Keratinocyte (primary cell): Measurements from ENCODE around the gene CCDC116. TPM values are rescaled to one million over a fixed set of nuclear protein-coding genes. Genes with fewer than 3 reads are reported as not detected.

Source experiments
- DNase-seq: peaks from one replicate; pipeline ENCODE4 v3.0.0-alpha.2; 2011; ENCODE audit warnings: low read depth, missing footprints, low spot score
- FAIRE-seq: peaks from 2 replicates; lab custom pipeline; 2011; peaks lifted over from hg19 to GRCh38; lab: Jason Lieb, UNC
- H2AFZ ChIP-seq: 2 replicates; pipeline ENCODE4 v1.6.0; 2012; ENCODE audit warnings: low read length, control low read depth, inconsistent platforms; ENCODE audit not compliant: control insufficient read depth
- H3K27ac ChIP-seq: 2 replicates; pipeline ENCODE4 v1.5.1; 2011; ENCODE audit warnings: low read length; ENCODE audit not compliant: control insufficient read depth, insufficient read depth
- H3K27me3 ChIP-seq: 3 replicates; pipeline ENCODE4 v1.6.0; 2011; ENCODE audit warnings: low read length; ENCODE audit not compliant: control insufficient read depth, insufficient read depth; ENCODE audit errors: extremely low read depth
- H3K36me3 ChIP-seq, 2 experiments: 2 replicates in 1 of 2; 3 replicates in 1 of 2; pipeline ENCODE4 v1.5.1; 2011; ENCODE audit warnings: low read length in 2 of 2, mild to moderate bottlenecking in 1 of 2; ENCODE audit not compliant: control insufficient read depth in 2 of 2, insufficient read depth in 2 of 2; ENCODE audit errors: extremely low read depth in 1 of 2
- H3K4me1 ChIP-seq: 3 replicates; pipeline ENCODE4 v1.5.1; 2011; ENCODE audit warnings: low read length; ENCODE audit not compliant: control insufficient read depth, insufficient read depth; ENCODE audit errors: extremely low read depth
- H3K4me2 ChIP-seq: 3 replicates; pipeline ENCODE4 v1.6.0; 2011; ENCODE audit warnings: low read depth, low read length; ENCODE audit not compliant: control insufficient read depth, insufficient read depth; ENCODE audit errors: extremely low read depth
- H3K4me3 ChIP-seq, 3 experiments: fragments of 200-600 bp in 1 of 3; sonication (generic) in 1 of 3; 2 replicates in 2 of 3; 3 replicates in 1 of 3; pipeline ENCODE4 v1.5.1; 2011 to 2016; ENCODE audit warnings: low read length in 3 of 3, mild to moderate bottlenecking in 3 of 3, control low read depth in 2 of 3, inconsistent platforms in 1 of 3, low read depth in 1 of 3, mixed read lengths in 1 of 3, mixed run types in 1 of 3, moderate library complexity in 1 of 3; ENCODE audit not compliant: control insufficient read depth in 2 of 3, insufficient read depth in 2 of 3; ENCODE audit errors: extremely low read depth in 1 of 3
- H3K79me2 ChIP-seq: 2 replicates; pipeline ENCODE4 v1.6.0; 2012; ENCODE audit warnings: low read length; ENCODE audit not compliant: control insufficient read depth, insufficient read depth
- H3K9ac ChIP-seq: 3 replicates; pipeline ENCODE4 v1.6.0; 2011; ENCODE audit warnings: low read length; ENCODE audit not compliant: control insufficient read depth, insufficient read depth; ENCODE audit errors: extremely low read depth
- H3K9me1 ChIP-seq: 3 replicates; pipeline ENCODE4 v1.6.0; 2011; ENCODE audit warnings: low read length; ENCODE audit not compliant: control insufficient read depth, insufficient read depth; ENCODE audit errors: extremely low read depth
- H3K9me3 ChIP-seq: 2 replicates; pipeline ENCODE4 v1.5.1; 2012; ENCODE audit warnings: low read depth, low read length; ENCODE audit not compliant: control insufficient read depth
- H4K20me1 ChIP-seq: 3 replicates; pipeline ENCODE4 v1.6.0; 2011; ENCODE audit warnings: low read length; ENCODE audit not compliant: control insufficient read depth, insufficient read depth; ENCODE audit errors: extremely low read depth
- EZH2 ChIP-seq: IDR thresholded peaks from one replicate; pipeline ENCODE4 v1.6.1; 2012; ENCODE audit warnings: inconsistent platforms, mild to moderate bottlenecking, low read length, moderate library complexity
- dilution Hi-C: fragments of 300-500 bp; cut with MboI; formaldehyde crosslinking; loops from one replicate; pipeline ENCODE4 v1.7.0; 2020; ENCODE audit warnings: low sequenced_read_pairs; ENCODE audit not compliant: extremely low pct_ligation_motif_present
- polyA plus RNA-seq, 5 experiments: library from polyadenylated mRNA; depleted of rRNA in 3 of 5; stranded (reverse) in 3 of 5; stranded (forward) in 1 of 5; unstranded in 1 of 5; fragments of >200 nt; gene quantifications; 1 replicate in 1 of 5; 2 replicates in 3 of 5; 3 replicates in 1 of 5; pipeline versions ENCODE4 v1.2.1 to v1.2.3, GENCODE V29; 2011 to 2012; ENCODE audit warnings: missing spikeins in 2 of 5, low read depth in 1 of 5, low replicate concordance in 1 of 5
- TF ChIP-seq, protein P1 (sequence below), 3 experiments: IDR thresholded peaks in 1 of 3; conservative IDR thresholded peaks in 1 of 3; optimal IDR thresholded peaks in 1 of 3; 2 replicates in 2 of 3; 3 replicates in 1 of 3; pipeline versions ENCODE3 to v1.5.1; 2011; ENCODE audit warnings: low read length in 3 of 3, mild to moderate bottlenecking in 3 of 3, moderate library complexity in 2 of 3, control low read depth in 1 of 3, inconsistent platforms in 1 of 3; ENCODE audit not compliant: insufficient read depth in 2 of 3; ENCODE audit errors: extremely low read depth in 1 of 3

CCDC116 gene
- polyA plus RNA-seq, 1 donor (not counting 4 experiments of a cell fraction or from before 2014, with no cell fraction given) = 0.03 TPM

DNA sequence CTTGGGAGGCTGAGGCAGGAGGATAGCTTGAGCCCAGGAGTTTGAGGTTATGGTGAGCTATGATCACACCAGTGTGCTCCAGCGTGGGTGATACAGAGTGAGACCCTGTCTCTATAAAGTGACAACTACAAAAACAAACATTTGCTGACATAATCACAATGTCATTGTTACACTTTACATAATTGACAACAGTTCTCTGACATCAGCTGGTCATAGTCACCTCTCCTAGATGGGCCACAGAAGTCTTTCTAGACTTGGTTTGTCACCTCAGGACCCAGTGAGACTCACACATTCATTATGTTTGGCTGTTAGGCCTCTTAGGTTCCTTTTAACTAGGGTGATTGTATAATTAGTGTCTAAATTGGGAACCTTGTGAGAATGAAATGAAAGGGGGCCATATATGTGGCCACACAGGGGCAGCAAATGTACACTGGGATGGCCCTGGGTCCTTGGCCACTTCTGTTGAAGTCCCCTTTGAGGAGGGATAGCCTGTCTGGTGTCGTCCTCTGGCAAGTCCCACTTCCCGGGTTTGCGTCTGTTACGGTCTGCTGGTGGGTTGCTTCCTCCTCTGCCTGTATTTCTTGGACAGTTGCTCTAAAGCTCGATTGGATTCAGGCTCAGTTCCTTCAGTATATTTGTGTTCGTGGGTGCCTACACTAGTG is 27.4 kb downstream of the CCDC116 start:
- no peaks in the 10 kb centered on the region for H3K36me3 ChIP-seq
- no peak overlapping the region for H3K9ac ChIP-seq
- H3K4me1 ChIP-seq = no peaks in the 10 kb centered on the region
- DNase-seq (no peak), FAIRE-seq (no peak)
- H4K20me1 ChIP-seq = no peaks in the 10 kb centered on the region
- H3K27ac ChIP-seq = no peak overlapping the region
- no peaks in the 10 kb centered on the region for H3K79me2 ChIP-seq
- no peak overlapping the region for H3K4me2 ChIP-seq
- H3K9me1 ChIP-seq = no peaks in the 10 kb centered on the region
- peaks cover 9% of the 10 kb centered on the region for H3K27me3 ChIP-seq
- H3K9me3 ChIP-seq = no peaks in the 10 kb centered on the region
- dilution Hi-C loops = no loop called here
- TF ChIP-seq, protein P1, sequence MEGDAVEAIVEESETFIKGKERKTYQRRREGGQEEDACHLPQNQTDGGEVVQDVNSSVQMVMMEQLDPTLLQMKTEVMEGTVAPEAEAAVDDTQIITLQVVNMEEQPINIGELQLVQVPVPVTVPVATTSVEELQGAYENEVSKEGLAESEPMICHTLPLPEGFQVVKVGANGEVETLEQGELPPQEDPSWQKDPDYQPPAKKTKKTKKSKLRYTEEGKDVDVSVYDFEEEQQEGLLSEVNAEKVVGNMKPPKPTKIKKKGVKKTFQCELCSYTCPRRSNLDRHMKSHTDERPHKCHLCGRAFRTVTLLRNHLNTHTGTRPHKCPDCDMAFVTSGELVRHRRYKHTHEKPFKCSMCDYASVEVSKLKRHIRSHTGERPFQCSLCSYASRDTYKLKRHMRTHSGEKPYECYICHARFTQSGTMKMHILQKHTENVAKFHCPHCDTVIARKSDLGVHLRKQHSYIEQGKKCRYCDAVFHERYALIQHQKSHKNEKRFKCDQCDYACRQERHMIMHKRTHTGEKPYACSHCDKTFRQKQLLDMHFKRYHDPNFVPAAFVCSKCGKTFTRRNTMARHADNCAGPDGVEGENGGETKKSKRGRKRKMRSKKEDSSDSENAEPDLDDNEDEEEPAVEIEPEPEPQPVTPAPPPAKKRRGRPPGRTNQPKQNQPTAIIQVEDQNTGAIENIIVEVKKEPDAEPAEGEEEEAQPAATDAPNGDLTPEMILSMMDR (optimal IDR thresholded peaks at IDR 0.05 in 1 of 3, IDR thresholded peaks at IDR 0.05 in 1 of 3, conservative IDR thresholded peaks at IDR 0.05 in 1 of 3; ENCODE audit: extremely low read depth in 1 of 3, insufficient read depth in 2 of 3, low read length in 3 of 3) = no peak
- TF ChIP-seq EZH2 = no peak
- H2AFZ ChIP-seq = no peak overlapping the region
- no peak overlapping the region for H3K4me3 ChIP-seq

DNA sequence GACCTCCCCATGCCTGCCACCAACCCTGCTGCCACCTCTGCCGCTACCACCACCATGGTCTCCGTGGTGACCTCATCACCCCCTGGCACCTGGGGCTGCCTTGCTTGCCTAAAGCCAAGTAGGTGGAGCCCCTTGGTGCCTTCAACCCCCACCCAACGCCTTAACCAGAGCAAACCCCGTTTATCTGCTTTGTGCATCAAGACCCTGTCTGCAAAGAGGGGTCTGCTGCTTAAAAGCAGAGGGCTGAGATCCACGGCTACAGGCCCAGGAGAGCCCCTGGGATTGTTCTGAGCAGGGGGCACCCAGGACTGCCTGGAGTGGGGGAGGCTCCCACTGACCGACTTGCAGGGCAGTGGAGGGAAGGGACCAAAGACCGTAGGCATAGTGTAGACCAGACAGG is 28.3 kb downstream of the CCDC116 start:
- no peak for FAIRE-seq
- H3K4me2 ChIP-seq = no peak overlapping the region
- dilution Hi-C loops = no loop called here
- no peaks in the 10 kb centered on the region for H3K9me3 ChIP-seq
- DNase-seq = no peak
- H2AFZ ChIP-seq = no peak overlapping the region
- H3K36me3 ChIP-seq = no peaks in the 10 kb centered on the region
- TF ChIP-seq, protein P1 (optimal IDR thresholded peaks at IDR 0.05 in 1 of 3, IDR thresholded peaks at IDR 0.05 in 1 of 3, conservative IDR thresholded peaks at IDR 0.05 in 1 of 3; ENCODE audit: extremely low read depth in 1 of 3, insufficient read depth in 2 of 3, low read length in 3 of 3) = no peak
- TF ChIP-seq EZH2 = no peak
- H3K9me1 ChIP-seq = no peaks in the 10 kb centered on the region
- no peak overlapping the region for H3K27ac ChIP-seq
- no peaks in the 10 kb centered on the region for H3K4me1 ChIP-seq
- no peak overlapping the region for H3K4me3 ChIP-seq
- H3K79me2 ChIP-seq = no peaks in the 10 kb centered on the region
- H3K9ac ChIP-seq = no peak overlapping the region
- H4K20me1 ChIP-seq = no peaks in the 10 kb centered on the region
- H3K27me3 ChIP-seq = peaks cover 9% of the 10 kb centered on the region
